Natural killer cell (primary cell): ENCODE data around the gene MBNL3. TPM values are rescaled to one million over a fixed set of nuclear protein-coding genes. Genes with fewer than 3 reads are reported as not detected.

Experiments
- ATAC-seq, 3 donors: fragments of 150-1000 bp in 2 of 3; fragments of 200-7000 bp in 1 of 3; cut with Tn5 transposase; 1 replicate in 1 of 3; 2 replicates in 2 of 3; pipeline ENCODE4 v1.10.0; 2021; ENCODE audit warnings: mild to moderate bottlenecking in 2 of 3, moderate library complexity in 2 of 3
- DNase-seq, 2 donors: peaks; one replicate each; pipeline versions ENCODE4 v3.0.0 to v3.0.0-alpha.2; 2013 to 2021; ENCODE audit warnings: mixed read lengths in 1 of 2
- H3K27ac ChIP-seq: one replicate; pipeline ENCODE4 v1.5.1; 2013; ENCODE audit warnings: mild to moderate bottlenecking, low read length
- H3K27me3 ChIP-seq: one replicate; pipeline ENCODE4 v1.6.1; 2013; ENCODE audit warnings: low read length; ENCODE audit not compliant: control insufficient read depth, insufficient read depth
- H3K36me3 ChIP-seq: one replicate; pipeline ENCODE4 v1.6.1; 2013; ENCODE audit warnings: low read length; ENCODE audit not compliant: control insufficient read depth, insufficient read depth
- H3K4me1 ChIP-seq: one replicate; pipeline ENCODE4 v1.6.1; 2013; ENCODE audit warnings: low read length; ENCODE audit not compliant: control insufficient read depth, insufficient read depth
- H3K4me3 ChIP-seq: one replicate; pipeline ENCODE4 v1.5.1; 2013; ENCODE audit warnings: low read length
- H3K9me3 ChIP-seq: one replicate; pipeline ENCODE4 v1.6.1; 2013; ENCODE audit warnings: low read length; ENCODE audit not compliant: control insufficient read depth, insufficient read depth
- H3K27ac Mint-ChIP-seq, 2 donors: one replicate each; pipeline ENCODE4 v1.8.0; 2022; ENCODE audit warnings: mild to moderate bottlenecking in 2 of 2, mixed read lengths in 2 of 2, moderate library complexity in 1 of 2
- H3K27me3 Mint-ChIP-seq, 2 donors: one replicate each; pipeline ENCODE4 v1.8.0; 2022; ENCODE audit warnings: low read depth in 2 of 2, mixed read lengths in 2 of 2
- H3K36me3 Mint-ChIP-seq: one replicate; pipeline ENCODE4 v1.8.0; 2022; ENCODE audit warnings: mixed read lengths
- H3K4me1 Mint-ChIP-seq, 2 donors: one replicate each; pipeline ENCODE4 v1.8.0; 2022; ENCODE audit warnings: mixed read lengths in 2 of 2
- H3K4me3 Mint-ChIP-seq: one replicate; pipeline ENCODE4 v1.8.0; 2022; ENCODE audit warnings: mild to moderate bottlenecking, moderate library complexity, mixed read lengths
- H3K9me3 Mint-ChIP-seq, 2 donors: one replicate each; pipeline ENCODE4 v1.8.0; 2022; ENCODE audit warnings: mixed read lengths in 2 of 2
- CTCF ChIP-seq: fragments of 200-600 bp; IDR thresholded peaks from one replicate; pipeline ENCODE4 v1.8.0; 2022; ENCODE audit warnings: antibody characterized with exemption
- WGBS: methylation state at CpG from one replicate; pipeline ENCODE4 v1.1.7; 2013; ENCODE audit warnings: missing lambda C conversion rate; ENCODE audit not compliant: insufficient coverage; 5-methylcytosine and 5-hydroxymethylcytosine counted together
- intact Hi-C: fragments of 100-400 bp; cut with micrococcal nuclease; formaldehyde crosslinking; loops from one replicate; pipeline ENCODE4 v1.14.2; 2022
- total RNA-seq, 4 donors: library from RNA; stranded (reverse); fragments of 120-200 nt in 1 of 4; gene quantifications; one replicate each; pipeline versions ENCODE4 v1.2.3 to v1.2.4, GENCODE V29; 2013 to 2022

The MBNL3 gene
- total RNA-seq, 3 donors from 2014 or later (not counting 1 experiment from before 2014, with no cell fraction given) = 55.3 to 64.3 (median 59.3) TPM

- ATAC-seq = no peak
- Mint-ChIP-seq H3K4me1 (peaks cover 10 to 12% of the 10 kb centered on the region in 2 donors), H3K36me3 (no peaks in the 10 kb centered on the region), H3K27me3 (peaks cover 0 to 12% of the 10 kb centered on the region in 2 donors), H3K9me3 (no peaks in the 10 kb centered on the region), H3K4me3 (no peak overlapping the region), H3K27ac (no peak overlapping the region)
- no peaks in the 10 kb centered on the region for H3K4me1 ChIP-seq
- no peak overlapping the region for H3K4me3 ChIP-seq
- TF ChIP-seq CTCF = no peak
- H3K36me3 ChIP-seq = peaks cover 6% of the 10 kb centered on the region
- 92% methylated on average over 2 of the region's 2 CpGs for WGBS
- intact Hi-C loops = no loop called here
- no peaks in the 10 kb centered on the region for H3K27me3 ChIP-seq
- no peaks in the 10 kb centered on the region for H3K9me3 ChIP-seq
- H3K27ac ChIP-seq = no peak overlapping the region
- no peak for DNase-seq
Measured at GRCh38 chrX:132395645-132396044, 93.2 kb downstream of the MBNL3 start.

- DNase-seq (no peak), ATAC-seq (no peak)
- no peak for TF ChIP-seq CTCF
- Histone ChIP-seq H3K27me3 (no peaks in the 10 kb centered on the region), H3K4me3 (no peak overlapping the region), H3K4me1 (no peaks in the 10 kb centered on the region), H3K27ac (no peak overlapping the region), H3K36me3 (peaks cover 9% of the 10 kb centered on the region), H3K9me3 (no peaks in the 10 kb centered on the region)
- WGBS = 100% methylated on average over 1 of the region's 1 CpG
- no peaks in the 10 kb centered on the region for H3K9me3 Mint-ChIP-seq
- intact Hi-C loops = no loop called here
- no peaks in the 10 kb centered on the region for H3K36me3 Mint-ChIP-seq
- peaks cover 10 to 12% of the 10 kb centered on the region in 2 donors for H3K4me1 Mint-ChIP-seq
- no peak overlapping the region for H3K4me3 Mint-ChIP-seq
- no peak overlapping the region for H3K27ac Mint-ChIP-seq
- H3K27me3 Mint-ChIP-seq = peaks cover 0 to 12% of the 10 kb centered on the region in 2 donors
Measured at GRCh38 chrX:132395026-132395425, 93.8 kb downstream of the MBNL3 start.

GRCh38 chrX:132394591-132394990, 94.2 kb downstream of the MBNL3 start:
- DNase-seq = no peak
- Histone ChIP-seq H3K4me3 (no peak overlapping the region), H3K4me1 (no peaks in the 10 kb centered on the region), H3K36me3 (peaks cover 9% of the 10 kb centered on the region), H3K9me3 (no peaks in the 10 kb centered on the region), H3K27ac (no peak overlapping the region), H3K27me3 (no peaks in the 10 kb centered on the region)
- Mint-ChIP-seq H3K36me3 (no peaks in the 10 kb centered on the region), H3K4me1 (peaks cover 10 to 12% of the 10 kb centered on the region in 2 donors), H3K4me3 (no peak overlapping the region), H3K9me3 (no peaks in the 10 kb centered on the region), H3K27ac (no peak overlapping the region), H3K27me3 (peaks cover 0 to 12% of the 10 kb centered on the region in 2 donors)
- no peak for TF ChIP-seq CTCF
- ATAC-seq = no peak
- intact Hi-C loops = no loop called here

- intact Hi-C loops = no loop called here
- H3K27ac Mint-ChIP-seq = no peak overlapping the region
Measured at GRCh38 chrX:132393992-132394391, 94.8 kb downstream of the MBNL3 start.

More at GRCh38 chrX:132393992-132394391, 94.8 kb downstream of the MBNL3 start:
- Mint-ChIP-seq H3K36me3 (no peaks in the 10 kb centered on the region), H3K4me3 (no peak overlapping the region), H3K27me3 (peaks cover 0 to 12% of the 10 kb centered on the region in 2 donors), H3K4me1 (peaks cover 10 to 12% of the 10 kb centered on the region in 2 donors), H3K9me3 (no peaks in the 10 kb centered on the region)
- ATAC-seq (no peak), DNase-seq (no peak)
- H3K4me1 ChIP-seq = no peaks in the 10 kb centered on the region
- WGBS = 97% methylated on average over 4 of the region's 4 CpGs
- no peaks in the 10 kb centered on the region for H3K27me3 ChIP-seq
- peaks cover 9% of the 10 kb centered on the region for H3K36me3 ChIP-seq
- TF ChIP-seq CTCF = no peak
- H3K9me3 ChIP-seq = no peaks in the 10 kb centered on the region
- H3K27ac ChIP-seq = no peak overlapping the region
- no peak overlapping the region for H3K4me3 ChIP-seq
